Activated T-cell treated with anti-CD3 and anti-CD28 coated beads for 1 hour (primary cell): Measurements from ENCODE around the gene AQP5.
"Not testable (repeated sequence)": the region's sequence is repeated elsewhere in the genome, so short reads cannot be mapped to it uniquely, and the experiment has no call there.

ENCODE experiments used
- DNase-seq: peaks from one replicate; pipeline ENCODE4 v3.0.0-alpha.2; 2020; ENCODE audit warnings: low read depth

Gene AQP5

DNA sequence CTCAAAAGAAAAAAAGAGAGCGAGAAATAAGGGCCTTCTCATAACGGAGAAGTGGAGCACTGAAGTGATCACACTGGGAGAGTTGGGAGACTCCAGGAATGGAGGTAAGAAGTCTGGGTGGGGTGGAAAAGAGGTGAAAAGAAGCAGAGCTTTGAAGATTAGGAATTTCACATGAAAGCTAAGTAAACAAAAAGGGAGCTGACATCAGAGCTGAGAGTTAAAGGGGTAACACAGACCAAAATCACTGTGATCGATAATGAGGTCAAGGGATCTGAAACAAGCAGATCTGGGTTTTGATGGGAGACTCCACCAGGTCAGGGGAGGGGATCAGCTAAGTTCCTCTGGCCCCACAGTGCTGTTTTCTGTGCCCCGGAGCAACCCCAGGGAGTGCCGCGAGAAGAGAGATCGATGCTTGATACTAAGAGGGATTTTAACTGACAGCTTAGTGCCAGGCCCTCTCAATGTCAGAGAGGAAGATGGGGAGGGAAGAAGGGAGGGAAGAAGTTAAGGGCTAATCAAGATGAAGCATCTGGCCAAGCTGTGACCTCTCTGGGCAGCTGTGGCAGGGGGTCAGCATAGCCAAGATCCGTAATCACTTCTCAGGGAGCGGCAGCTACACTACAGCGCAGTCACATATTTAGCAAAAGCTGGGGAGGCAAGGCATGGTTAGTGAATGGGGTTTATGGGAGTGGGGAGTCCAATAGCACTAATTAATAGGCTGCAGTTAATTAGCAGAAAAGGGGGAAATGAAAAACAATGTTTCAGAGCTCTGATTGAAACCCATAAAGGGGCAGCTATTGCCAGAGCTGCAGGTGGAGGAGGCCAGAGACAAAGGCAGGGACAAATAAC, 19.1 kb downstream of the AQP5 start:
- no peak for DNase-seq

DNA sequence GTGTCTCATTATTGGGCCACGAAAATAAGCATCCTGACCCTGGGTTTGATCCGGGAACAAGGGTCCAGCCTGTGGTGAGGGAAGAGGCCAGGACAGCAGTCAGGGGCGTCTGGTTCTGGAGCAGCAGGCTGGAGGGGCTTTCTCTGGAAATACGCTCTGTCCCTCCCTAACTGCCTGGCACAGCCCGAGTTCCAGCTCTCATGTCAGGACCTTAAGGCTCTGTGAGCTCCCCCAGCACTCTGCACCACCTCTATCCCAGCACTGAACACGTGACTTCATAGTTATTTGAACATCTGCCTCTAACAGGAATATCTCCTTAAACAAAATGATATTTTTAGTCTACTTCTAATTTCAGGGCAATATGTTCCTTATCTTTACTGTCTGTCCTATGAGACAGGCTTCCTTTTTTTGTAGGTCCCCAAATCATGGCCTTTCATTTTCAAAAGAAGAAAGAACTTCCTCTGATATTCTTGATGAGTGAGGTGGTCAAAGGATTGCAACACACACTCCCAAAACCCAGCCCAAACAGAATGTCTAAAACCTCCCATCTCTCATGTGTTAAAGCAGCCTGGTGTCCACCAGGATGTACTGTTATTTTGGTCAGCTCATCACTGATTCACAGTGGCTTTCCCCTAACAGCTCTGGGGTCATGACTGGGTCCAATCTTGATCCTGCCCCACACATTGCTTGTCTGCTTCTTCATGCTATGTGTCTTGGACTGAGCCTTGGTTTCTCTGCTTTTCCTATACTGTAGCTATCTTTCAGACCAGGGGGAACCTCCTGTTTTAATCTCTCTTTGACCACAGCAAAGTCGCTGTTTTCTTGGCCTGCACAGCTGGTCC, 20.8 kb downstream of the AQP5 start:
- DNase-seq = no peak

DNA sequence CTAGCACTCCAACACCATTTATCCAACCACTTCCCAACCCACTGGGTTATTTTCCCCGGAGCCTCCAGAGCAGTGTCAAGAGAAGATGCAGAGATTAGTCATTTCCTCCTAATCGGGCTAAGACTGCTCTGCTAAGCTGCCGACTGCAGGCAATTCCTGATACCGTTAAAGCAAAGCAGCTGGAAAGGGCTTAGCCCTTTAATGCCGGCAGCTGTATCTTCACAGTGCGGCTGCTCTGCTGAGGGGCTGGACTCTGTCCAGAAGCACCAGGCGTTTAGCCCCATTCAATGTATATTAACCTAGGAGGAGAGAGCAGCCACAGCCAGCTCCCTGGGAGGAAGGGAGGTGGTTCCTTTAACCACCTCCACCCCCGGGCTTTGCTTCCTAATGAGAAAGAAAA, 22.2 kb downstream of the AQP5 start:
- no peak for DNase-seq

DNA sequence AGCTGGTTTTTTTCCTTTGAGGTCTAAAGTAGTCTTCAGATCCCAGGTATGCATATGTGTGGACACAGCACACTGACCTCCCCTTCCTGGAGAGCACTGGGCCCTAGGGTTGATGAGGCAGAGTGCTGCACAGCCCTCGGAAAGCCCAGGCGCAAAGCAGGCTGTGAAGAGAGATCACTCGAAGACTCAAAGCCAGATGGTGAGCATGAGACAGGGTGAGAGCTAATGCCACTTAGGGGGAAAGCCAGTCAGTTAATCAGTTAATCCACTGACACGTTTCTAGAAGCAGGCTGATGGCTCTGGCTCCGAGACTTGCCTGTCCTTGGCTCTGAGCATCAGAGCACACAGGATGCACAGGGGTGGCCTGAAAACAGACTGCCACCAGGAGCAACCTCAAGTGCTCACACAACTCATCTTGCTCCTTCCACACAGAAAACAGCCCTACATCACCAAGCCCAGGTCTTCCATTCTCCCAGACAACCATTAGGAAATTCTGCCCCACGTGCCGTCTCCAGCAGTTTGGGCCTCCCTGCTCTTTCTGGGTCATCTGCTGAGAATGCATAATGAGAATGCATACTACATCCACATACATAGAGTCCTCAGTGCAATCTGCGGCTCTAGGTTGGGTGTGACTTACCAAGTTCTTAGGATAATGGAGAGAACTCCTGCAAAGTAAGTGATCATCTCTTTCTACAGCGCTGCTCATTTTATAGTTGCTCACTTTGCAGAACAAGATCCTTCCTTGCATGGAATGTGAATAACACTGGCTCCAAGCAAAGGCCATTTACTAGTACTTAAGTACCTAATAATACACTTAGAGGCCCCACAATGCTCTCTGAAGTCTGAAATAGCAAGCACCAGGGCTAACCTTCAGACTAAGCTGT, 23.0 kb downstream of the AQP5 start:
- DNase-seq = no peak

DNA sequence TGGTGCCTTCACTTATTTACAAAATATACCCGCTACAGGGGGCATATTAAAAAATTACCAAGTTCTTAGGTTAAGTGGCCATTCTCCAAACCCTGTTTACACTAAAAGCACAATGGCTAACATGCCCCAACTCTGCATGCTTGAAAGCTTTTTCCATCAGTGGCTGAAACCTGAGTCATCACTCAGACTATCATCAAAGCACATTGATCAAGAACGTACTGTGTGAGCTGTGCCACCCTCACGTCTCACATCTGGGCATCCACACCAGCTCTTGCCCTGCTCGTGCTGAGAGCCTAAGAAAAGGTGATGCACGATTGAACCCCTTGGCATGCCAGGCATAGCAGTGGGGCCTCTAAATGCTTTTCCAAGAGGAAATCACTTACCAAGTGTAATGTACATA, 24.3 kb downstream of the AQP5 start:
- no peak for DNase-seq

DNA sequence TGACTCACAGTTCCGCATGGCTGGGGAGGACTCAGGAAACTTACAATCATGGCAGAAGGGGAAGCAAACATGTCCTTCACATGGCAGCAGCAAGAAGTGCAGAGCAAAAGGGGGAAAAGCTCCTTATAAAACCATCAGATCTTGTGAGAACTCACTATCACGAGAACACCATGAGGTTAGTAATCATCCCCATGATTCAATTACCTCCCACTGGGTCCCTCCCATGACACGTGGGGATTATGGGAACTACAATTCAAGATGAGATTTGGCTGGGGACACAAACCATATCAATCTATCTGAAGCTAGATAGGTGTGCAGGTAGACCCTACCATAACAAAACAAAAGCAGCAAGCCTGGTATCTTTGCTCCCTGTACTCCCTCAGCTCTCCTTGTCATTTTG, 24.8 kb downstream of the AQP5 start:
- DNase-seq = not testable (repeated sequence)

DNA sequence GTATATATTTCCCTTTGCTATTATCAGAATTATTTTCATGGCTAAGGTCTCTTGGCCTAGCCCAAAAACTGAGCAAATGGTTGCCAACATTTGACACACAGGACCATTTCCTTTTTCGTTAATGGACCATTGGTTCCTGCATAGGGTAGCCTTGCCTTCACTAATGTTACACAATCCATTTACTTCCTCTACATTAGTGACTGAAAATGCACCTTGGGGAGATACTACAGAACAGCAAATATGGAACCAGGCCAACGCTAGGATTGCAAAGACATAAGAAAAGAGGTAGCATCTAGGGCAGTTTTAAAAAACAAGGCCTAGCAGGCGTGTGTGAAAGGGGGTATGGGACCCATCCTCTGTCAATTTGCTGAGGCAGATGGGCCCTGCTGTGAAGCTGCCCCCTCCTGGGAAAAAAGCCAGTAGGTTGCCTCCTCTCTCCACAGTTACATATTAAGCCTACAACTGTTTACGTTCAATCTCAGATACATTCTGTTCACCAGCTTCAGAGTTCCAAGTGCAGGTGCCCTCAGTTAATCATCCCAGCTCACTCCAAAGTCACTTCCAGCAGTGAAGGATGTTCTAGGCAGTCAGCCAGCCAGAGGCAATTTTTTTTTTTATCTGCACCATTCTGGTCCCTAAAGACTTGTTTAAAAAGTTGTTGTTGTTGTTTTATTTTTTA, 26.1 kb downstream of the AQP5 start:
- DNase-seq = no peak

DNA sequence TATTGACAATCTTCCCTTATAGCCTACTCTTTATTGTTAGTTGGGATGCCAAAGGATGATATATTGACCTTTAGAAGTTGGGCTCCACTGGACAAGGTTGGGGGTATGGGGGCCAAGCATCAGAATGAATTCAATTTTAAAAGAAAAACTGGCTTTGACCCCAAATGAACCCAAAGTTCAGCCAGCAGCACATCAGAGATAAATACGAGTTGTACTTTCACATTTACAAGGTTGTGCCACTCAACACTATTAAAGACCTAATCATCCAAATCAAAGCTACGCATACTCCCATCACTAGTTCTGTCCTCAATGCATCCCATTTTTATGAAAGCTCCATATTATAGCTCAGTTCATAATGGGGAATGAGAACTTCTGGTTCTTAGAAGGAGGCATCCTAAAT, 27.7 kb downstream of the AQP5 start:
- DNase-seq = not testable (repeated sequence)

DNA sequence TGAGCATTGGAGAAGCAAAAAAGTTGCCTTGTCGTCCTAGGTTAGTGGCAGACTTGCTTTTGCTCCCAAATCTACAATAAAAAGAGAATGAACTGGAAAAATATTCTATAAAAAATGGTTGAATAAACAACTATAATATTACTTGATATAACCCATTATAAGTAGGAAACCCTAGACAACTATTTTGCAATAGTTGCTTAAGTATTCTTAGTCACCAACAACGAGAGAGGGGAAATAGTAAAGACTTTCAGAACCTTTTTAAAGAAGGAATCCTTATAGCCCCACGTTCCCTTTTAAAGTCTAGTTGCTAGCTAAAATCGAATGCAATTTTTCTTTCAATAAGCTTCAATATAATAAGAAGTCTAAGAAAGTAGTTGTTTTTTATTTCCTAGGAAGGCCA, 28.6 kb downstream of the AQP5 start:
- no peak for DNase-seq

DNA sequence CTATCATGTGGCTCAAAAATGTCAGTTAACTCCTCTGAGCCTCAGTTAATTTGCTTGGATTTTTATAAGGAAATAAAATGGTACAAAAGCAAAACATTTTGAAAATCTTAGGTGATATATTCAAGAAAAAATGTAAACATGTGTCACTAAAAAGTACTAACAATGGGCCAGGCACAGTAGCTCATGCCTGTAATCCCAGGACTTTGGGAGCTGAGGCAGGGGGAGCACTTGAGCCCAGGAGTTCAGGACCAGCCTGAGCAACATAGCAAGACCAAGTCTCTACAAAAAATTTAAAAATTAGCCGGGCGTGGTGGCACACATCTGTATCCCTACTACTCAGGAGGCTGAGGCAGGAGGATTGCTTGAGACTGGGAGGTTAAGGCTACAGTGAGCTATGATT, 36.8 kb downstream of the AQP5 start:
- DNase-seq = no peak

DNA sequence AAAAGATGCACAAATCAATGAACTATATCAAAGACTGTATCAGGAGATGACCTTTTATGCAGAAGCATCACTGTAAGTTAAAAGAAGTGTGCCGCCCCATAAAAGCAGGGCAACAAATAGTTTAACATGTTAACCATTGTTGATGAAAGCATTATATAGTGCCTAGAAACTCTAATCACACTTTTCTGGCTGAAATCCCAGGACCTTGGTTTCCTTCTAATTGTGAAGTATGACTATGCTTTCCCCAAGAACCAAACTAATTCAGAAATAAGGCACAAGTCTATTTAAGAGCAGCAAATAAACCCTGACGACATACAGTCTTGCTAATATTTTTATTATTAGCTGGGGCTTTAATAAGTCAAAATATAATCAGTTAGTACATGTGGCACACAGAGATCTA, 41.9 kb downstream of the AQP5 start:
- no peak for DNase-seq

DNA sequence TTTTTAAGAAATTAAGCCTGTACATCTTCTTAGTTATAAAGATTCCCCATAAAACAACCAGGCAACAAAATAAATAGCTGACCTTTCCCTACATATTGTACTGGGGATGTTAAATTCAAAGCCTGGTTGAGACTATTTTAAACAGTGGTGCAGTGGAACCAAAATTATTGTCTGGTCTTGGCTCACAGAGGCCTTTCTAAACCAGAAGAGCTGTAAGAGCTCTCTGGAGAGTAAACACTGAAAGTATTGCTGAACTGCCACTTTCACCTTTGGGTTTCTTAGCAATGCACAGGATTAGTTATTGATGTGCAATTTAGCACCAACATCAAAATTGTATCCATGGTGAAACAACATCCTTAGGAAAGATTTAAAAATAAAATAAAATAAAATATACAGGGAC, 43.0 kb downstream of the AQP5 start:
- no peak for DNase-seq

DNA sequence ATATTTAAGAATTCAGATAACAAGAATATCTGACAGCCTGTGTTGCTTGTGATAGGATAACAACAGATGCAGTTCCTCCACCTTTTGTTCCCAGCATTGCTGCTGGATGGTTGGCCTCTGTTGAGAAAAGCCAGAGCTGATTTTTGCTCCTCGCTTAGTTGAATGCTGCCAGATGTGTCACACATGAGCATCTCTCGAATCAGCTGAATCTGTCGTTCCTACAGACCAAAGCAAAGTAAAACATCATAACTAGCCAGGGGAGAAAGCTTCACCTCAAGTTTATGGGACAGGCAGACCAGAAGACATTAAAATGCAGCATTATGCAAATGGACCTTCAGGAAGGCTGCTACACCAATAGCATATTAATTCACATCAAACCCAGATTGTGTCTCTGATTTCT, 43.5 kb downstream of the AQP5 start:
- no peak for DNase-seq

DNA sequence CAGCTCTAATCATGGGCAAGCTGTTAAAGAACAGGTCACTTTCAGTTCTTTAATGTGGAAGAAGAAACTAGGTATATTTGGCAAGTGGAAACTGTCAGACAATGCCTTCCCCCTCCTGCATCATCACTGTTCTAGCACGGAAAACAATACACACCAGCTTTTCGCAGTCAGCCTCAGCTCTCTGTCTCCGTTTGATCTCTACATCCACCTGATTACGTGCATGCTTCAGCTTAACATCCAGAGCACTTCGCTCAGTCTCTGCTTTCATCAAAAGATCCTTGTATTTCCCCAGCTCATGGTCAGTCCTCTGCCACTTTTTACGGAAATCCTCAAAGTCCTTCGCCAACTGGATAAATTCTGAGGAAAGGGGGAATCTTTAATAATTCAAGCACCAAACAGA, 44.6 kb downstream of the AQP5 start:
- DNase-seq = no peak

DNA sequence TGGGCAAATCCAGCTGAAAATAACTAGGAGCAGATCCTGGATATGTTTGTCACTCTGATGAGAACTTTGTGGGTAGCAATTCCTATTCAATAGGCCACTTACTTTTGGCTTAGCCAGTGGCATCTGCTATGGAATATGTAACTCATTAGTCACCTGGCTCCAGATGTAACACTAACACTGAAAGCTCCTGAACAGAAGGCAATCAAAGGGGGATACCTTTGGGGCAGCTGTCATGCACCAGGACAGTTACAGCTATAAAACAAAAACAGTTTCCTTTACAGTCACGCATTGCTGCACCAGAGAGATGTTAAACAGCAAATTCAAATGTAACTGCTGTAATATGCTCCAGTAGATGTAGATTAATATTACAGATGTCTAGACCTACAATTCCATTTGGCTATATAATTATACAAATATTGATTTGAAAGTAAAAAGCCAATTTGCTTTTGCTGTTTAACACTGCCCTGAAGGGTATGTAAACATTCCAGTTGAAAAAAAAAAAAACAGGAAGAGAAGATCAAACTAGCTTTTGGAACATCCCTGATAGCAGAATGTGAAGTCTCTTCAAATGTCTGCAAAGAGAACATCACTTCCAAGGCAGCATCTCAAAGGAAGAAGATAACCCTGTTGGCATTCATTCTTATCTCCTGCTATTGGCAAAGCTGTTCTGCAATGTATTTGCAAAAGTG, 45.2 kb downstream of the AQP5 start:
- no peak for DNase-seq

DNA sequence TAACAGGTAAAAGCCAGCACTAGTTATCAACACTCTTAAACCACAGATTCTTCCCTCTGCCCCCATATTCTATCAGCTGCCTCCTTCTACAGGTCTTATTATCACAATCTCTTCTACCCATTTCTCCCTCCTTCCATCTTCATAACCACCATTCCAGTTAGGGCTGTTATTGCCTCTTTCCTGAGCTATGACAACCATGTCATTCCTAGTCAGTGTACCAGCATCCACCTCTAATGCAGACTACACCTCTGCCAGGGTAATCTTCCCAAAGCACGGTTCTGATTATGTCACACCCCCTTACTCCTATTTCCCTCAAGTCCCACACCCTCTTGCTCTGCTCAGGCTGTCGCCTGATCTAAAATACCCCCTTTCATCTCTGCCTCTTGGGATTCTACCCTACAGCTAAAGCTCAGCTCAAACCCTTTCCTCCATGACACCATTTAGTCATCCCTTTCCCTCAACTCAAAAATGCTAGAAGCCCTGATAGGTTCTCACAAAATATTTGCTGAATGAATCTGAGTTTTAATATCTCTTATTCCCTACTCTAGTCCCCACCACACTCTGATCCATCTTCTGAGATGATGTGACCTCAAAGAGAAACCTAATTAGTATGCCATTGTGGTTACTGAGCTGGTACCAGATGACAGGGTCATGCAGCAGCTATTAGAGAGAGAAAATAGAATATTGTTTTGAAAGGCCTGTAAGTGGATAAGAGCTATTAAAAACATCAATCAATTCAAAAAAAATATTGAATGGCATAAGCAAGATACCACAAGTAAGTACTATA, 51.9 kb downstream of the AQP5 start:
- no peak for DNase-seq

DNA sequence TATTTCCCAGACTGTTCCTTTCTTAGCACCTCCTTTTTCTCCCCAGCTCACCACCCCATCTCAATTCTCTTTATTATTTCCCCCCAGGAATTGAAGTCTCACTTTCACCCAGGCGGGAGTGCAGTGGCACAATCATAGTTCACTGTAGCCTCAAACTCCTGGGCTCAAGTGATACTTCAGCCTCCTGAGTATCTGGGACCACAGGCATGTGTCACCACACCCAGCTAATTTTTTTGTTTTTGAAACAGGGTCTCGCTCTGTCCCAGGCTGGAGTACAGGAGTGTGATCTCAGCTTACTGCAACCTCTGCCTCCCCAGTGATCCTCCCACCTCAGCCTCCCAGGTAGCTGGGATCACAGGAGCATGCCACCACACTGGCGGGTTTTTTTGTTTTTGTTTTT, 52.7 kb downstream of the AQP5 start:
- no peak for DNase-seq
